ENCODE measurements around the gene SEMA6D.

The SEMA6D gene

GRCh38 chr15:47744496-47744895 lies 27.2 kb downstream of the SEMA6D start:
- ATAC-seq, result no peak

GRCh38 chr15:47744973-47745372 lies 27.7 kb downstream of the SEMA6D start:
- ATAC-seq, result no peak

- ATAC-seq, result no peak
Observed at GRCh38 chr15:47746516-47746915, 29.2 kb downstream of the SEMA6D start.

- ATAC-seq, result no peak
Observed at GRCh38 chr15:47750030-47750739, 32.9 kb downstream of the SEMA6D start.

- ATAC-seq, result no peak
Observed at GRCh38 chr15:47750740-47751262, 33.5 kb downstream of the SEMA6D start.

- no peak for ATAC-seq
Observed at GRCh38 chr15:47753591-47753990, 36.3 kb downstream of the SEMA6D start.

- ATAC-seq, result no peak
Observed at GRCh38 chr15:47754312-47754711, 37.0 kb downstream of the SEMA6D start.

- no peak for ATAC-seq
Observed at GRCh38 chr15:47755941-47756340, 38.6 kb downstream of the SEMA6D start.

GRCh38 chr15:47756872-47757271 lies 39.6 kb downstream of the SEMA6D start:
- ATAC-seq, result no peak

GRCh38 chr15:47757331-47757730 lies 40.0 kb downstream of the SEMA6D start:
- no peak for ATAC-seq

GRCh38 chr15:47762621-47763020 lies 45.3 kb downstream of the SEMA6D start:
- ATAC-seq, result no peak

- ATAC-seq, result no peak
Observed at GRCh38 chr15:47764666-47765065, 47.4 kb downstream of the SEMA6D start.

- no peak for ATAC-seq
Observed at GRCh38 chr15:47766406-47766805, 49.1 kb downstream of the SEMA6D start.

- no peak for ATAC-seq
Observed at GRCh38 chr15:47767035-47767434, 49.7 kb downstream of the SEMA6D start.

- ATAC-seq, result no peak
Observed at GRCh38 chr15:47768735-47769134, 51.4 kb downstream of the SEMA6D start.

- no peak for ATAC-seq
Observed at GRCh38 chr15:47769166-47769565, 51.9 kb downstream of the SEMA6D start.

- no peak for ATAC-seq
Observed at GRCh38 chr15:47773143-47773542, 55.8 kb downstream of the SEMA6D start.

GRCh38 chr15:47778263-47778770 lies 61.0 kb downstream of the SEMA6D start:
- ATAC-seq, result no peak

- ATAC-seq, result no peak
Observed at GRCh38 chr15:47780971-47781370, 63.7 kb downstream of the SEMA6D start.

GRCh38 chr15:47781527-47781926 lies 64.2 kb downstream of the SEMA6D start:
- ATAC-seq, result no peak

- no peak for ATAC-seq
Observed at GRCh38 chr15:47784820-47785219, 67.5 kb downstream of the SEMA6D start.

- ATAC-seq, result no peak
Observed at GRCh38 chr15:47786371-47786770, 69.1 kb downstream of the SEMA6D start.

GRCh38 chr15:47787875-47788274 lies 70.6 kb downstream of the SEMA6D start:
- ATAC-seq, result no peak

- no peak for ATAC-seq
Observed at GRCh38 chr15:47788685-47789084, 71.4 kb downstream of the SEMA6D start.

GRCh38 chr15:47791161-47791560 lies 73.9 kb downstream of the SEMA6D start:
- no peak for ATAC-seq

All from activated CD4-positive, CD25-positive, alpha-beta regulatory T cell treated with anti-CD3 and anti-CD28 coated beads, Interleukin-2, amount 50 U/mL, for 24 hours (primary cell).